Right ventricle myocardium superior (tissue), 1 donor: ENCODE results near the gene CCDC187. TPM values are rescaled to one million over a fixed set of nuclear protein-coding genes. Genes with fewer than 3 reads are reported as not detected.
"Not testable (repeated sequence)": the region's sequence is repeated elsewhere in the genome, so short reads cannot be mapped to it uniquely, and the experiment has no call there.

ENCODE experiments used
- ATAC-seq: fragments of 200-7000 bp; cut with Tn5 transposase; one replicate; pipeline ENCODE4 v1.9.1; 2020; ENCODE audit warnings: mild to moderate bottlenecking; ENCODE audit not compliant: poor library complexity
- DNase-seq: peaks from one replicate; pipeline ENCODE4 v3.0.0-alpha.2; 2020
- intact Hi-C: fragments of 100-400 bp; cut with DNase I; formaldehyde crosslinking; loops from one replicate; pipeline ENCODE4 v1.11.2; 2022
- total RNA-seq: library from RNA; stranded (reverse); fragmentation: NEBNext Ultra II Directional; extraction: Animal tissue kit (Norgen Biotek cat#: 25700); gene quantifications from one replicate; pipeline ENCODE4 v1.2.1, GENCODE V29; 2021
- donor health status: DM: no; HTN: yes; CAD: no; lungs with severe emphysema.

The CCDC187 gene
- total RNA-seq, 1 donor from 2014 or later, result not detected

GRCh38 chr9:136240941-136241340 is 63.0 kb downstream of the CCDC187 start:
- intact Hi-C loops, result no loop called here
- DNase-seq (no peak), ATAC-seq (no peak)

DNA sequence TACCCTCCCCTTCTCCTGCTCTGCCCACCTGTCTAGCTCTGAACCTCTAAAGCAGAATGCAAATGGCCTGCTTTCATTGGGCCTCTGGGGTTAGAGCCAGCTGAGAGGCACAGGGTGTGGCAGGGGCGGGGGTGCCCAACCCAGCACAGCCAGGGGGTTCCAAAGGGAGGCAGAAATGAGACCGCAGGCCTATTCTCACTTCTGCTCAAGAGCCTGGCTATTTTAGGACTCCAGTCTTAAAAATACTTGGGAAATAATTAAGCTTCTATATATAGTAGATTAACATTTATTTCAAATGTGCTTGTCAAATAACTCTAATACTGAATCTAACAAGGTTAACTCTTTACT is 63.9 kb downstream of the CCDC187 start:
- peak; percentile 75 for ATAC-seq
- no peak for DNase-seq
- intact Hi-C loops, result no loop called here

DNA sequence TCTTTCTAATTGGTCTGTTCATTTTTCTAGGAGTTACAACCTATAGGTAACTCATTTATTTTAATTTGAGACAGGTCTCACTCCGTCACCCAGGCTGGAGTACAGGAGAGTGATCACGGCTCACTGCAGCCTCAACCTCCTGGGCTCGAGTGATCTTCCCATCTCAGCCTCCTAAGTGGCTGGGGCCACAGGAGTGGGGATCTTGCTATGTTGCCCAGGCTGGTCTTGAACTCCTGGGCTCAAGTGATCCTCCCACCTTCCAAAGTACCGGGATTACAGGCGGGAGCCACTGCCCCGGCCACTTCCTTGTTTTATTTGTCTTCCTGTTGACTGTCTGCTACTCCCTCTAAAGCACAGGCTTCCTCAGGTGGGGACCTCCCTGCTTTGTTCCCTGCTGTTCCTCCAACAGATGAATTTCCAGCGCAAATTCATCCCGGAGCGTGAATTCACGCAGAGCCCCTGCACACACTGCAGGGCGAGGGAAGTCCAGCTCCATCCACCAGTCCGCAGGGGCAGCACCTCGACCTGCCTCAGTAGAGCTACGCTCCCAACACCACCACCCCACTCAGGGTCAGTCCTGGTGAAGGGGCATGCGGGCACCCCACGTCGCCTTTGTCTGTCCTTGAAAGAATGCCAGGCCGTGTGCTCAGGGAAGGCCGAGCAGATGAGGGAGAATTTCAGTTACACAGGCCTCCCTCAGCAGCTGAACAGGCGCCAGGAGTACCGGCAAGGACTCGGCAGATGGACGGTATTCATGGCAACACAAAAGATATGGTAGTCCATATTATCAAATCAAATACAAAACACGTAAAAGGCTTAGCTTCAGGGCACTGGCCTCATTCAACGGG is 64.5 kb downstream of the CCDC187 start:
- no peak for DNase-seq
- ATAC-seq, result peak; percentile 19
- intact Hi-C loops, result no loop called here

GRCh38 chr9:136238342-136238732 is 65.6 kb downstream of the CCDC187 start:
- DNase-seq (no peak), ATAC-seq (no peak)
- intact Hi-C loops, result no loop called here

- no peak for ATAC-seq
- DNase-seq, result no peak
- intact Hi-C loops, result no loop called here
Measured at GRCh38 chr9:136237486-136238341, 66.2 kb downstream of the CCDC187 start.

DNA sequence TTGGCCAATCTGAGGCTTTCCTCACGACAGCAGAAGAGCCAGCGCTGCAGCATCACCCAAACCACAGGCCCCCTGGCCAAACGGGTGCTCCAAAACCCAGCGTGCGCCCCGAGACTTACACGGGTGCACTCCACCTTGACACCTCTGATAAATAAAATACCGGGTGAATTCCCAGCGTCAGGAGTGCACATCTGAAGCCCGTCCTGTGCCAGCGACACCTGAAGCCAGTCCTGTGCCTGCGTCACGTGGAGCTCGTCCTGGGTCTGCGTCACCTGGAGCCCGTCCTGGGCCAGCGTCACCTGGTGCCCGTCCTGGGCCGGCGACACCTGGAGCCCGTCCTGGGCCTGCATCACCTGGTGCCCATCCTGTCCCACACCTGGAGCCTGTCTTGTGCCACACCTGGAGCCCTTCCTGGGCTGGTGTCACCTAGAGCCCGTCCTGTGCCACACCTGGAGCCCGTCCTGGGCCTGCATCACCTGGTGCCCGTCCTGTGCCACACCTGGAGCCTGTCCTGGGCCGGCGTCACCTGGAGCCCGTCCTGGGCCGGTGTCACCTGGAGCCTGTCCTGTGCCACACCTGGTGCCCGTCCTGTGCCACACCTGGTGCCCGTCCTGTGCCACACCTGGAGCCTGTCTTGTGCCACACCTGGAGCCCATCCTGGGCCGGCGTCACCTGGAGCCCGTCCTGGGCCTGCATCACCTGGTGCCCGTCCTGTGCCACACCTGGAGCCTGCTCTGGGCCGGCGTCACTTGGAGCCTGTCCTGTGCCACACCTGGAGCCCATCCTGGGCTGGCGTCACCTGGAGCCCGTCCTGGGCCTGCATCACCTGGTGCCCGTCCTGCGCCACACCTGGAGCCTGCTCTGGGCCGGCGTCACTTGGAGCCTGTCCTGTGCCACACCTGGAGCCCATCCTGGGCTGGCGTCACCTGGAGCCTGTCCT is 67.2 kb downstream of the CCDC187 start:
- DNase-seq, intact Hi-C loops, ATAC-seq: not testable (repeated sequence)

GRCh38 chr9:136235709-136236455 is 68.0 kb downstream of the CCDC187 start:
- DNase-seq (no peak), ATAC-seq (no peak)
- intact Hi-C loops, result no loop called here

GRCh38 chr9:136235171-136235570 is 68.7 kb downstream of the CCDC187 start:
- DNase-seq (no peak), ATAC-seq (no peak)
- intact Hi-C loops, result no loop called here

- intact Hi-C loops, result no loop called here
Measured at GRCh38 chr9:136234597-136234996, 69.3 kb downstream of the CCDC187 start.

DNA sequence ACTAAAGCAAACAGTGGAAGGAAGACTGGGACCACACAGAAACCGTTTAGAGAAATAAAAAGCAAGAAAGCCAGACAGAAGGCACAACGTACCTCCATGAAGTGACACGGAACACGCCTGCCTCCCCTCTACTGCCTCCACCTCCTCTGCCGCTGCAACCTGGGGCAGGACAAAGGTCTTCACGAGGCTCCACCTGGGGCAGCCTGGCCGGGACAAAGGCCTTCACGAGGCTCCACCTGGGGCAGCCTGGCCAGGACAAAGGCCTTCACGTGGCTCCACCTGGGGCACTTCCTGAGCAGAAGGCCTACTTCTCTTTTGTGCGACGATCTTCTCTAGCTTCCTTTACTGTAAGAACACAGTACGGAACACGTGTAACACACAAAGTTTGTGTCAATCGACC is 70.0 kb downstream of the CCDC187 start:
- ATAC-seq (no peak), DNase-seq (no peak)
- intact Hi-C loops, result no loop called here

More at GRCh38 chr9:136234597-136234996, 69.3 kb downstream of the CCDC187 start:
- ATAC-seq, result no peak
- DNase-seq, result no peak

DNA sequence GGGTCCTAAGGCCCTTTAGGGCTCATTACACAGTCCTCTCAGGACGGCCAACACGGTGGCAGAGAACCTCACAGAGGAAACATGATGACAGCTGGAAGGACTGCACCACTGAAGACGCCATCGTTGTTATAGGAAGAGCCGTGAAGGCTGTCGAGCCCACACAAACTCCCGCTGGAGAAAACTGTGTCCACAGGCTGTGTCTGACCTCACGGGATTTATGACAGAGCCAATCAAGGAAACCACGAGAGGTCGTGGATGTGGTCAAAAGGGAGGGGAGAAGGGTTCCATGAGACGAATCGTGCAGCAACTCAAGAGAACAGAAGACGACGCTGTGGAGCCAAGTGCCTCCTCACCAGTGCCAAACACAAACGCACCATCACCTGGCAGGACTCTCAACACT is 70.5 kb downstream of the CCDC187 start:
- no peak for ATAC-seq
- intact Hi-C loops, result no loop called here
- DNase-seq, result no peak

DNA sequence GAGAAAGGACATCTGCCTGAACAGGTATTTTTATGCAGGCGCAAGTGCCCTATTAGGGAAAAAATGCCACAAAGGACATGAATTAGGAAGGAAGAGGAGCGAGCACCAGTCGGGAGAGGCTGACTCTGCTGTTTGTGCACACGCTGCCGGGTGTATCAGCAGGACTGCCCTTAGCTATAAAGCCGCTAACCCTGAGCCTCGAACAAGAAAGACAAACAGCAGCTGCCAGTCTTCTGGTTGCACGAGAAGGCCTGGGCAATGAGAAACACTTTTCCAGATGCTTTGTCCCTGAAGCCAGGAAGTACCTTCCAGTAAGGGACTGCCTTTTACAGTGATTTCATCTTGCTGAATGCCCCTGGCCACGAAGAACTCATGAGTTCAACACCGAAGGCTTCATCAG is 70.9 kb downstream of the CCDC187 start:
- no peak for DNase-seq
- intact Hi-C loops, result no loop called here
- no peak for ATAC-seq

DNA sequence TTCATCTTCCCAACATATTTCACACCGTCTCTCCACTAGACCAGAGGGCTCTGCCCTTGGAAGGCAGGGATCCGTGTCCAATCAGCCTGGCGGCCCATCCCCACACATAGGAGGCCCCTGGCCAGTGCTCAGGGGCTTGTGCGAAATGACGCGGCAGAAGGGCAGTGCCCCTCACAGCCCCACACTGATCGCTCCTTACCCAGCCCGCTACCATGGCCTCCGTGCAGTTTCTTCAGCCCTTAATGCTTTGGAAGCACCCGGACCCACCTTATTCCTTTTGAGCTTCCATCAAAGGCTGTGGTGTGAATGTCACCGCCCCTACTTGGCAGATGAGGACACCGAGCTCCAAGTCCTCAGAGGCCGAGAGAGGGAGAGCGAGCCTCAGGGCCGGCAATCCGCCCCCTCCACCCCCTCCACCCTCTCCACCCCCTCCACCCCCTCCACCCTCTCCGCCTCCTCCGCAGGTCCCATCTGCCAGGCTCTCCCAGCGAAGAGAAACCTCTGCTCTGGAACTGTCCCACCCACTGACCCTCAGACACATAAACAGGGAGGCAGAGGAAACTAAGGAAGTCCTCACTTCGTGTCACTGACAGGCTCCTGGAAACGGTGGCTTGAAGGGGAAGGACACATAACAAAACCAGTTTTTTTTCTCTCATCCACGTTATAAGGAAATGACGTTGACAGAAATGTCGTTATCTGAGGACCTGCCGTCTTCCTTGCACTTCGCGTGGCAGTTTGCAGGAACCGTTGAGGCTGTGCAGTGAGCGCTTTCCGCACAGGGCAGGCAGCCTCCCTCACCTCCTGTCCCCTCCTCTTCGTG is 72.2 kb downstream of the CCDC187 start:
- DNase-seq, result no peak
- ATAC-seq, result no peak
- intact Hi-C loops, result no loop called here

- ATAC-seq (no peak), DNase-seq (no peak)
- intact Hi-C loops, result no loop called here
Measured at GRCh38 chr9:136230773-136231172, 73.1 kb downstream of the CCDC187 start.

DNA sequence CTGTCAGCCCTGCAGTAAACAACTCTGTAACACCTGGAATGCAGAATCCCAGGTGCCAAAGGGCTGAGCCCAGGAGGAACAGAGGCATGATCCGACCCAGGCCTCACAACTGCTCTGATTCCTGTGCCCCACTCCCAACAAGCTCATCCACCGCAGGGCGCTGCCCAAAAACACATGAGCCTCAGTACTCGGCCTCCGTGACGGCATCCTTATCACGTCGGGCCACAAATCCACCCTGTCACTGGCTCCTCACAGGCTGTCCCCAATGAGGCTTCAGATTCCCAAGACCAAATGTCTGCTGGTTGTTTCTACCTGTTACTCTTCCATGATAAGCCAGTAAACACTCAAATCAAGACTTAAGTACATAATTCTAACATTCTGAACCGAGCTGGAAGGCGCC is 73.5 kb downstream of the CCDC187 start:
- no peak for ATAC-seq
- no peak for DNase-seq
- intact Hi-C loops, result no loop called here

- ATAC-seq (no peak), DNase-seq (no peak)
- intact Hi-C loops, result no loop called here
Measured at GRCh38 chr9:136229096-136230065, 74.5 kb downstream of the CCDC187 start.
